Epithelial cell of prostate (primary cell): Measurements from ENCODE around the gene ERP29.
"Not testable (repeated sequence)": the region's sequence is repeated elsewhere in the genome, so short reads cannot be mapped to it uniquely, and the experiment has no call there.

Experiments used
- DNase-seq: peaks from one replicate; pipeline ENCODE4 v3.0.0-alpha.2; 2011; ENCODE audit warnings: low read depth, low spot score
- H3K27ac ChIP-seq: fragments of 450-650 bp; 2 replicates; pipeline ENCODE4 v1.5.1; 2017; ENCODE audit warnings: mild to moderate bottlenecking

The ERP29 gene

GRCh38 chr12:112031472-112031871 lies 18.2 kb downstream of the ERP29 start:
- H3K27ac ChIP-seq: no peak overlapping the region
- DNase-seq: no peak

DNA sequence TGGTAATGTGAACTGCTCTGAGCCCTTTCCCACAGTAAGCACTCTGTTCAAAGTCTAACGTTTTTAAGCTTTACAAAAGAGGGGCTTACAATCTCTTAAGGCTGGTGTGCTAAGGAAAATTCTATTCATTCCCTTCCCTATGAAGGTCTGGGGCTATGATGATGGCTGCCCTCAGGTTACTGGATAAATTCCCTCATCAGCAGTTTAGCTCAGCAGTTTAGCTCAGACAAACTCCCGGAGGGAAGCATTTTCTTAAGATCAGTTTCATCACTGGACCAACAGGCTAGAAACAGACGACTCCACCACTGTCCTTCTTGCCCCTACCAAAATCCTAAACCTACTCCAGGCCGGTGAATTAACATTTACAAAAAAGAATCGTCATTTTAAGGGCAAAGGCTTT lies 19.1 kb downstream of the ERP29 start:
- H3K27ac ChIP-seq: no peak overlapping the region

DNA sequence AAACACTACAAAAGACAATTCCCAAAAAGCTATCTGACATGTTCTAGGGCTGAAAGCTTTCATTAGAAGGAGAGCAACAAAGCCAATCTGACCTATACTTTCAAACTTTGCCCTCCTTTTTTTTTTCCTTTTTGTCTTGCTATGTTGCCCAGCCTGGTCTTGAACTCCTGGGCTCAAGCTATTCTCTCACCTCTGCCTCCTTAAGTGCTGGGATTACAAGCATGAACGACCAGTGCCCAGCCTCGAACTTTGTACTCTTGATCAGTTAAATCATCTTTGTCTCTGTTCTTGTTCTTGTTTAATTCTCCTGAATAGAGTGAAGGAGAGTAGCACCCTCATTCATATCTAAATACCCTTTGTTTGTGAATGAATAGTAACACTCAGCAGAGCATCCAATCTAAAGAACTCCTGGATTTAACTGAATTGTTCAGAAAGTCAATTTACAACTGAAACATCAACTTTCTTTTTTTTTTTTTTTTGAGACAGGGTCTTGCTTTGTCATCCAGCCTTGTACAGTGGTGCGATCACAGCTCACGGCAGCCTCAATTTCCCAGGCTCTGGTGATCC lies 22.1 kb downstream of the ERP29 start:
- DNase-seq: no peak
- H3K27ac ChIP-seq: no peak overlapping the region

More for the DNA sequence above, 19.1 kb downstream of the ERP29 start:
- no peak for DNase-seq

GRCh38 chr12:112036614-112037013 lies 23.4 kb downstream of the ERP29 start:
- not testable (repeated sequence) for DNase-seq, H3K27ac ChIP-seq

GRCh38 chr12:112046003-112046402 lies 32.8 kb downstream of the ERP29 start:
- DNase-seq: no peak
- H3K27ac ChIP-seq: no peak overlapping the region

DNA sequence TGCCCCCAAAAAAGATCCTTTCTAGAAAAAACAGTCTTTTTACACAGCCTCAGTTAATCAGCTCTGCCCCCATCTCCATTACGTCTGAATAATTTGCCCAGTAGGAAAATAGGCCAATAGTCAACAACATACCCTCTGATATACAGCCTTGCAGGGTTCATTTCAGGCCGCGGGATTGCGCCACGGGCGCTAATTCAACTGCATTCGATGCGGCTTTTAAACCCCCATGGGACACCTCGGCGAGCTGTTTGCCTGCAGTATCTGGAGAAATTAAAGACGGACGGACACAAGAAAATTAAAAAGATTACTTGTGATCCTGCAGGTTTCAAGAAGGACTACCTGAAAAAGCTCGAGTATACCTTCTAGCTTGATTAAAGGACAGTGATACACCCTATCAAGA lies 36.1 kb downstream of the ERP29 start:
- H3K27ac ChIP-seq: no peak overlapping the region
- DNase-seq: no peak

DNA sequence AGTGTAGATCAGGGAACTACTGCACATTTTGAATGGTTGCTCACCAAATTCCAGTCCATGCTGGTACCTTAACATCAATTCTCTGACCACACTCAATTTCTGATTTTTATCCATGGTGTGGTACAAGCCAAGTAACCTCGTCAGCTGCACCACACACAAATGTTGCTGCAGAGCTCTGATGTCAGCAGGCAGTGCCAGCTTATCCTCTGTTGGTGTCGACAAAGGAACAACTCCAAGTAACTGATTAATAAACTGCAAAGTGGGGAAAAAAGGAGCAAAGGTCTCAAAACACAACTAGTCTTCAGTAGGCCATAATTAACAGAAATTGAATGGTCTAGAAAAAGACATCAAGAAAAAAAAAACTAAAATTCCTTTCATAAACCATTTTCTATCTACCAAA lies 47.9 kb downstream of the ERP29 start:
- no peak for DNase-seq
- no peak overlapping the region for H3K27ac ChIP-seq

DNA sequence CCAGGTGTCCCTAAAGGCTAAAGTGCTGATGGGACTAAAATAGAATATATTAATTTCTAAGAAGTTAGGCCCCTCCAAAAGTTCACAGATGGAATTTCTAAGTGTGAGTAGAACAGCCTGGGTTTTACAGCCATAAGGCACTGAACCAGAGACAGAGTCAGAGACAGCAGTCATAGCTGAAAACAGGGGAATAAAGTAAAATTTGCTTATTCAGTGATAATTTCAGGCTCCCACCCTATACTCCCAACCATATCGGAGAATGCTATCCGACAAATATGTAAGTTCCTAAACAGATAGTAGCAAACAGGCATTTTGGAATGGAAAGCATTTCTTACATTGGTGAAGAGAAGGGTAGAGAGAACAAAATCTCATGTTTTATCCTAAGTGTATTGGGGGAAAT lies 50.0 kb downstream of the ERP29 start:
- no peak for DNase-seq

GRCh38 chr12:112066566-112066965 lies 53.3 kb downstream of the ERP29 start:
- H3K27ac ChIP-seq: no peak overlapping the region
- DNase-seq: no peak

More for the DNA sequence above, 50.0 kb downstream of the ERP29 start:
- no peak overlapping the region for H3K27ac ChIP-seq
